OCI-LY3 (cell line): Measurements from ENCODE around the gene CHD3.

Source experiments
- CTCF ChIP-seq: fragments of 200-600, 300-600 bp; sonication (generic); IDR thresholded peaks from 2 replicates; pipeline ENCODE4 v1.5.1; 2014; ENCODE audit warnings: antibody characterized with exemption, low read length, low read depth
- EZH2phosphoT487 ChIP-seq: fragments of 200-600 bp; shearing (Covaris generic); IDR thresholded peaks from 2 replicates; pipeline ENCODE4 v1.6.1; 2018; ENCODE audit warnings: antibody characterized with exemption, mixed run types, low read depth

DNA sequence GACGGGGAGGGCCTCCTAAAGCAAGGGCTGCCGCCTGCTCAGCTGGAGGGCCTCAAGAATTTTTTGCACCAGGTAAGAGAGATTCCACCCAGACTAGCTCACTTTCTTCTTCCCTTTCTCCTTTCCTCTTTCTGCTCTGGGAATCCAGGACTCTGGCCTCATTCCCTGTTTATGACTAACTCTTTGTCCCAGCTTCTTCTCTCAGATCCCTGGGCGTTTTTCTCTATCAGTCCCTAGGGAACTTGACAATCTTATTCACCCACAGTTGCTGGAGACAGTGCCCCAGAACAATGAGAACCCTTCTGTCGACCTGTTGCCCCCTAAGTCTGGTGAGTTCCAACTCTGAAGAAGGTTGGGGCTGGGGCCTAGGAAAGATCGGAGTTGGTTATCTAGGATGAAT is 59.1 kb downstream of the CHD3 start:
- TF ChIP-seq CTCF, result no peak
- no peak for TF ChIP-seq EZH2phosphoT487
